Brain pericyte (primary cell): ENCODE results near the gene RTN4R.

ENCODE experiments used
- DNase-seq: peaks from one replicate; pipeline ENCODE4 v3.0.0-alpha.2; 2012; ENCODE audit warnings: low read depth, low spot score

Gene RTN4R

DNA sequence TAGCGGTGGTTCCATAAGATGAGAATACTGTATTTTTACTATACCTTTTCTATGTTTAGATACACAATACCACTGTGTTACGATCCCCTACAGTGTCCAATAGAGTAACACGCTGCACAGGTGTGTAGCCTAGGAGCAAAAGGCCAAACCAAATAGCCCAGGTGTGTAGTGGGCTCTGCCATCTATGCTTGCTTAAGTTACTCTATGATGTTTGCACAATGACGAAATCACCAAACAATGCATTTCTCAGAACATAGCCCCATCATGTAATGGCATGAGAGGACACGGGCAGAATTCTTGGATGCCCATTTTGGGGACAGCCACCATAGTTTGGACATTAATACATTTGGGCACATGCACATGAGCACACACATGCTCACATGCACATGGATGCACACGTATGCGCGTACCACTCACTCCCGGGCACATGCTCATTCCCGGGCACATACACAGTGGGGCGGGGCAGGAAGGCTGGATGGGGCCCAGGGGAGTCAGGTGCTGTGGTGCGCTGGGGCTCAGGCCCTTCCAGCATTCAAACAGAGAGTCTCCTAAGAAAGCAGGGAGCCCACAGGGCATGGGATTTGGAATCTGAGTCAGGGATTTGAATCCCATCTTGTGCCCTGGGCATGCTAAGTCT, 51.1 kb downstream of the RTN4R start:
- DNase-seq, result no peak

GRCh38 chr22:20215742-20216141, 52.4 kb downstream of the RTN4R start:
- no peak for DNase-seq

- no peak for DNase-seq
Observed at GRCh38 chr22:20214853-20215252, 53.3 kb downstream of the RTN4R start.

DNA sequence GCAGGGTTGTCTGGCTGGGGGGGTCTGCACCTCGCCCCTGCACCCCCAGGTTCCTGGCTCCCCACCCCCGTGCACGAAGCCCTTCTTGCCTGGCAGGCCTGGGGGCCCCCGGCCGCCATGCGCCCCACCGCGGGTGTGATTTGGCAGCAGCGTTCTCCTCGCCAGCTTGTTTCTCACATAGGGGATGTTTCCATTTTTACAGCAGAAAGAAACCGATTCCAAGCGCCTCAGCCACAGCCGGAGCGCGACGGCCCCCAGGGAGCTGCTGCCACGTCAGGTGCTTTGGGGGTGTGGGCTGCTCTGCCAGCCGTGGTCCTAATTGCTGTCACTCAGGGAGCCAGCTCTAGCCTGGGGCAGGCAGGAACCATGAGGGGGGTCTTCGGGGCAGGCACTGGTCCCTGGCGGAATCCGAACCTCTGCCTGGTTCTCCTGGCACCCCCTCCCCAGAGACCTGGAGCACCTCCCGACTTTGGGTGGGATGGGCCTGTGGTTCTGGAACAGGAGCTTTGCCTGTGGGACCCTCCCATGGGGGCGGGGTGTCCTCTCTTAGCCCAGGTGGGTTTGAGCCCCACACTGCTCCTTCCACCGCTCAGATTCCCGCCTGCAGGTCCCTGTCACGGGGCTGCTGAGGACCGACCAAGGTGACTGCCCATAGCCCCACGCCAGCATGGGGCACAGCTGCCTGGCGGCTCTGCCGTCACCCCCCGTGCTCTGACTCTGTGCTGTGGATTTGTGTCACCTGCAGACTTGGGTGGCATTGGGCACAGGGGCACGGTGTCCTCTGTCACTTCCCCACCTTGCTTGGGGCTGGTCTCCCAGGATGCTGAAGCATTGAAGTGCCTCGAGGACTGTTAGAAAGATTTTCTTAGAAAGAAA, 54.0 kb downstream of the RTN4R start:
- no peak for DNase-seq

- DNase-seq, result no peak
Observed at GRCh38 chr22:20212754-20213699, 55.1 kb downstream of the RTN4R start.

DNA sequence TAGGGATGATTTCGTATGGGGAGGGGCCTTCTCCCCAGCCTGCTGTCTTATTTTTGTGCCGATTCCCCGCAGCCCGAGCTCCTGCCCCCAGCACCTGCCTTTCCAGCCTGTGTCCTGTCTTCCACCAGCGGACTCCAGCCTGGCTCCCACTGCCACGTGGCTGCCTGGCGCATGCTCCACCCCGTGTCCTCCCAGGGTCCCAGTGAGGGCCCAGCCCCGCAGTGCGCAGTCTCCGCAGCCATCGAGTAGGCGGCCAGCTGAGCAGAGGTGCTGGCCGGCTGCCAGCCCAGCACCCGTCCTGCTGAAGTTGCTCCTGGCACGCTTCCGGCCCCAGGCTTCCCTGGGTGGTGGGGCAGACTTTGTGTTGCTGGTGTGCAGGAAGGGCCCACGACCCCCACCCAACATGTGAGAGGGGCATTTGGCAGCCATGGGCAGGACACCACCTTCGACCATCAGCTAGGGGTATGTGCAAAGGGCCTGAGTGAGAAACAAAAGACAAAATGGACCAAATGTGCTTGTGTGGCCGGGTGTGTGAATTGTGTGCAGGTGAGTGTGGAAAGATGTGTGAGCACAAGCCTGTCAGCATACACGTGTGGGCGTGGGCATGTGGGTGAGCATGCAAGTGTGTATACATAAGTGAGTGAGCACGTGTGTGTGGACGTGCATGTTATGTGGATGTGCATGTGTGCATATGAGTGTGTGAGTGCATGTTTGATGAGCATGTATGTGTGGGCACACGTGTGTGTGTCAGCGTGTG, 55.9 kb downstream of the RTN4R start:
- DNase-seq, result no peak

DNA sequence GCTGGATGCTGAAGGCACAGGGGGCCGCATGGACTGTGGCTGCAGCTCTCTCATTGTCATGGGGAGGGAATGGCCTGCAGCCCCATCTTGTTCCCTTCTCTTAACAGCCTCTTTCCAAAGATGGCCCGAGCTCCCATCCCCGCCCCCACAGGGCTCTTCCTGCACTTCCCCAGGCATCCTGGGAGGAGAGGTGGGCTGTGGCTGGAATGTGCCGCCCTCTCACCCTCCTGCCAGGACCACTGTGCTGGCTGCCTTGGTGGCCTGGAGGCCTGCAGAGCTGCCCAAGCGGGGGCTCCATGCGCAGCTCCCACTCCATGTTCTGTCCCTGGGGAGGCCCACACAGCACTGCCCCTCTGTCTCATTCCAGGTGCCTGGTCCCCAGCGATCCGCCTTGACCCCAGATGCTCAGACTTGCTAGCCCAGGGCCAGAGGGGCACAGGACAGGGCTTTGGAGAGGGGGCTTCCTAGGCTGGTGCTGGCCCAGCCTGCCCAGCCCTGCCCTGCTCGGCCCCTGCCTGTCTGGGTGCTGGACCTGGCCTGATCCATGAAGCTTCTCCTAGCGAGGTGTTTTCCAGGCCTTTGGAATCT, 56.6 kb downstream of the RTN4R start:
- no peak for DNase-seq

GRCh38 chr22:20210473-20211059, 57.6 kb downstream of the RTN4R start:
- DNase-seq, result no peak

- DNase-seq, result no peak
Observed at GRCh38 chr22:20209761-20210250, 58.3 kb downstream of the RTN4R start.

DNA sequence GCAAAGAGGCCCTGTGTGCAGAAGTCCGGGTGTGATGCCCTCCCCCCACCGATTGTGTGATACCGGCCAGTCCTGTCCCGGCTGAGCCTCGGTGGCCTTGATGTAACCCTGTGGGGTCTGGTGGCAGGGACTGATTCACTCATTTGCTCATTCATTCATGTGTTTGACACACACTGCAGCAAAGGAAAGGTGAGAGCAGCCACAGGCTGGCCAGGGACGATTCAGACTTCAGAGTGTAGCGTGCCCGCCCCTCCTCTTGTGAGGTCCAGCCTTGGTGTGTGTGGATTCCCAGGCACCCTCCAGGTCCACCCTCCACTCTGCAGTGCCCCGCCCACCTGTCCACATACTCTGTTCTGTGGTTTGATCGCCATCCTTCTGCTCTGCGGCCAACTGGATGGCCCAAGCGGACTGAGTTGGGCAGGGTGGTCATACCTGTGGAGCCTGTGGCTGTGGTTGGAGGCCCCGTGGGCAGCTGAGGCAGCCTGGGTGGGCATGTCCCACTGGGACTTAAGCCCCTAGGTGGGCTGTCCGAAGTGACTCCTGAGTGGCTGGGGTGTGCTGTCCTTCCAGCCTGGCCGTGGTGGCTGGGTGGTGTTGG, 59.3 kb downstream of the RTN4R start:
- DNase-seq, result no peak

DNA sequence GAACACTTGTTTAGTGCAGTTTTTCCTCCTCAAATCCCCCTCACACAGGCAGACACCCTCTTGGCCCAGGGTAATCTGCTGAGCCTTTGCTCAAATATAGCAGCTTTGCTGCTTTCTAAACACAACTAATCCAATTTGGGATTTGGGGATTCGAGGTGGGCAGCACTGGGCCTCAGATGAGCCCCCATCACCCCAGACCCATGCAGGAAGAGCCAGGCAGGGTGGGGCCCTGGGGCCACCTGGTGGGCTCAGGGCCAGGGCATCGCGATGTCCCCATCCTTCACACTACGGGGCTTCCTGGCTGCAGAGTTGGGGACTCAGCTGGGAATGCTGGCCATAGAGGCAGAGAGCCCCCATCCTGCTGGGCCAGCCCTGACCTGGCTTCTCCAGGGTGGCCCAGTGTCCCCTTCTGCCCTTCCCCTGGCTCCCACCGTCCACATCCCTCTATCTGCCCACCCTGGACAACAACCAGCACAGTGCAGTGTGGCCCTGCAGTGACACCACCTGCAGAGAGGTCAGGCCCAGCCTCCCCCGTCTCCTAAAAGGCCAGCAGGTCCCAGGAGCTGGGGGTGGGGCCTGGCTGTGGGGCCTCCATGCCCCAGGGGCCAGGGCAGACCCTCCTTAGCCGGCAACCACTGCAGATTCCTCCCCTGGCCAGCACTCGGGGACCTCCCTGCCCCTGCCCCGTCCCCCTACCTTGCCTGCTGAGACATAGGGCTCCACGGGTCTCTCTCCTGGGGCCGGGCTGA, 60.7 kb downstream of the RTN4R start:
- DNase-seq, result no peak

DNA sequence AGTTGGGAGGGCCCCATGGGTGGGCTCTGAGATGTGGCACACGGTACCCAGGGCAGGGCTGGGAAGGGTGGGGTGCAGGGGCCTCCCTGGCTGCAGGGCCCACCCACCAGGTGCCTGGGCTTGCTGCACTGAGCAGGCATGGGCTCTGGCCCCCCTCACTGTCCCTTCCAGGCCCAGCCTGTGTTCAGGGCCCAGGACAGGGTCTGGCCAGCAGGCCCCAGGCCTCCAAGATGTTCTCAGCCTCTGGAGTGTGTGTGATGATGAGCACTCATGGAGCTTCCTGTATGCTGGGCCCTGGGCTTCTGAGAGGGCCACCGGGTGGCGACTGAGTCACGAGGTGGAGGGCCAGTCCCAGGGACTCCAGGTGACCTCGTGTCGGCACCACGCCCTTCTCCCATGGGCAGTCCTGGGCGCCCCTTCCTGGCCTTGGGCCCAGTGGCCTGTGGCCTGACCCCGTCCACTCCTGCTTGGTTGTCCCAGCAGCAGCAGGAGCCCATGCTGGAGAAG, 61.4 kb downstream of the RTN4R start:
- DNase-seq, result no peak

DNA sequence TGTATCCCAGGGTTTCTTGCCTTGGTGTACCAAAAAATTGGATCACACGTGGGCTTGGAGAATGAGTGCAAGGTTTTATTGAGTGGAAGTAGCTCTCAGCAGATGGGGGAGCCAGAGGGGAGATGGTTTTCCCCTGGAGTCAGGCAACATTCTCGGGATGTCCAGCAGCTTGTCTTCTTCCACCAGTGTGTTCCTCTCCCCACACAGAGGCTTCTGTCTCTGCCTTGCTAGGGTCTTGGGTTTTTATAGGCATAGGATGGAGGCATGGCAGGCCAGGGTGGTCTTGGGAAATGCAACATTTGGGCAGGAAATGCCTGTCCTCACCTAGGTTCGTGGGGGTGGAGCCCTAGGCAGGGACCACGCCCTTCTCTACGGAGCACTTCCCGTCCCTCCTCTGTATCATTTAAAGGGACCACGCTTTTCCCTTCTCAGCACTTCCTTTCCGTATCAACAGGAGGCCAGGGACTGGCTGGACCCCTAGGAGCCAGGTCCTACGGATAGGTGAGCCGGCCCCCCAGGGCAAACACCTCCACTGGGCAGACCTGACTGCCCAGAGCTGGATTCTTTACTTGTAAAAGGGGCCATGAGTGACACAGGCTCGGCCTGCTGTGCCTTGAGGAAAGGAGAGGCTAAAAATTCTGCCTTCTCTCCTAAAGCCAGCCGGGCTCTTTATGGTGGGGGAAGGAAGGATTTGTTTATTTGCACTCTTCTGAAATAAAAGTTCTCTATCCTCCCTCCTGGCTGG, 62.0 kb downstream of the RTN4R start:
- no peak for DNase-seq

DNA sequence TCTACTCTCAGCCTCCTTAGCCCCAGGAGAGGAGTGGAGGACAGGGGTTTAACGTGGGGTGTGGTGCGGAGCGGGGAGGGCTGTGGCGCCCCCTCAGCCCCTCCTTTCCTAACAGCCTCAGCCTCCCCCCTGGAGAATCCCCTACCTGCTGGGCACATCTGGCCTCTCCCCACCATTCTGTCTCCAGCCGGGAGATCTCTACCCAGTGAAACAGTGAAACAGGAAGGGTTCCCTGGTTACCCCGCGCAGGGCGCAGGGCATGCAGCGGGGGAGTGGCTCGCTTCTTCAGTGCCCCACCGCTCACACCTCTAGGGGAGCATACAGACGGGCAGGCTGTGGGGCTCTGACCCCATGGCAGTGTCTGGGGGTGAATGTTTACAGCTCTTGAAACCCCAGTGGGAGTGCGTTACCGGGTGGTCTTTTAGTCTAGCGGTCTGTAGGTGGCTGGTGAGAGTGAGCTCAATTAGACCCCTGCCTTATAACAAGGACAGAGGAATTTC, 62.6 kb downstream of the RTN4R start:
- no peak for DNase-seq

- no peak for DNase-seq
Observed at GRCh38 chr22:20204806-20205205, 63.3 kb downstream of the RTN4R start.

GRCh38 chr22:20204311-20204710, 63.8 kb downstream of the RTN4R start:
- DNase-seq, result no peak

DNA sequence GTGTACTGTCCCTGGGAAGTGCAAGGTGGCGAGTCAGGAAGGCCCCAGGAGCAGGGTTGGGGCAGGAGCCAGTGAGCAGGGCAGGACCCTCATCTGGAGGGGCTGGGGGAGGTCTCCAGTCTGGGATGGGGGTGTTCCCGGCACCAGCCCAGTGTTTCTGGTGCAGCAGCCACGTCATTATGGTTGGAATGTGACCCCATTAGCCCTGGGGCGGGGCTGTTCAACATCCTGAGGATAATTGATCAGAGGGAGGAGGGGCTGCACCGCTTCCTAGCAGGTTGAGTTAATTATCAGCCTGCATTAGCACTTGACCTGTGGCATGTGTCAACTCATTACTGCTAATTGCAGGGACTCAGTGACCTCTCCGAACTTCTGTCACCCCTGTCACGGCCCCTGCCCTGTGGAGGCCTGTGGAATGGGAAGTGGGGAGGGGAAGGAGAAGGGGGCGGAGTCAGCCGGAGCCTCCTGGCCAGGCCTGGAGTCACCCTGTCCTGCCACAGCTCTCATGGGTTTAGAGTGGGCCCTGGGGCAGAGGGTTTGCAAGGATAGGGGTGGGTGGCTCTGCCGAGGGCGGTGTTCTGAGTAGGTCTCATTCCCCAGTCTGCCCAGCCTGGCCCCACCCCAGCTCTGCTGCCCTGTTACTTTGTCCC, 64.4 kb downstream of the RTN4R start:
- no peak for DNase-seq

DNA sequence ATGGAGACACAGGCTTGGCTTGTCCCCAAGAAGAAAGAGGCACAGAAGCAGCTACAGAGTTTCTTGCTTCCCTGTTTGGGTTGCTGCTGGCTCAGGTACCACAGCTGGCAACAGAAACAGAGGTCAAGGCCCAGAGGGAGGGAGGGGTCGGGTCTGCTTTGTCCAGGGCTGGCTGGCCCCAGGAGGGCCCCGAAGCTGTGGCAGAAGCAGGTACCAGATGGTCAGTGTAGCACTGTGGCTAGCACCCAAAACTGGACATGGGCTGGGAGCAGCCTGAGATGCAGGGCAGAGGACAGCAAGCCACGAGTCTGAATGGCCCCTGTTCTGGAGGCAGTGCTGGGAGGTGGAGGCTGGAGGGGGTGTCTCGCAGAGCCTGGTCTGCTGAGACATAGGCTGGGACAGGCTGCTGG, 65.0 kb downstream of the RTN4R start:
- no peak for DNase-seq
